GM21576 (cell line): ENCODE measurements around the gene ZFHX2.
"Not testable (repeated sequence)": the region's sequence is repeated elsewhere in the genome, so short reads cannot be mapped to it uniquely, and the experiment has no call there.

Experiments
- ATAC-seq: cut with Tn5 transposase; IDR thresholded peaks from one replicate; pipeline ENCODE4 v1.9.1; 2021; ENCODE audit warnings: mild to moderate bottlenecking, moderate library complexity; ENCODE audit not compliant: unreplicated experiment

Gene ZFHX2

DNA sequence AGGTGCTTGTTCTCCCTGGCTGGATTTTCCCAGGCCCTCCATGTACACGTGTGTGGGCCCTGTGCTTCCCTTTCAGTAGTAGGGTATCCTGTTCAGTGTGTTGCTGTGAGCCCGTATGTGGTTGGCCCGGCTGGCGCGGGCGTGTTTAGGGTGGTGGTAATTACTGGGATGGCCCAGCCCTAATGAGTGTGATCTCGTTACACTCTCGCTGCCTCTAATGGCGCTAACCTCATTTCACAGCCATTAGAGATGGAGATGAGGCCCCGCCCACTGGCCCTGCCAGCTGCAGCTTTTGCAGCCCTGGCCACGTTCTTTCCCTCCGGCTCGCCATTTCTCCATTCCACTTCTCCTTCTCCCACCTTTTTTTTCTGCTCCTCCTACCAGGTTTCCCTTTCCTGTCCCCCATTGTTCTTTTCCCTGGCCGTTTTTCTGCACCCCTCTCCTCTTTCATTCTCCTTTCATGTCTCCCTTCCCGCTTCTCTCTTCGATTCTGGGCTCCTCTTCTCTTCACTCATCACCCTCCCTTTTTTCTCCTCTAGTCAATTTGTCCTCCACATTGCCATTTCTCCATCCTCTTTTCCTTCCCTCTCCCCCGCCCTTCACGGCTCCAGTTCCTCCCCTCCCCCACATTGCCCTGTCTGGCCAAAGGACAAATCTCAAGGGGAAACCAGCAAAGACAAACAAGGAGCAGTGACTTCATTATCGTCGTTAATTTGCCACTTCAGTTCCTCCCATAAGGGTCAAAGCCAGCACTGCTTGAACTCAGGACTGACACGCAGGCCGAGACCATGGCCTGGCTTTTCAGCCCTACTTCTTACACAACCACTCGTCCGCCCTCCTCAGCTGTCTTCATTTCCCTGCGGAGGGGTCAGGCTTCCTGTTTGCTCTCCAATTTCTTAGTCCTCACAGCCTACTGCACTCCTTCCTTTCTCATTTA lies 6.8 kb downstream of the ZFHX2 start:
- ATAC-seq = no peak

DNA sequence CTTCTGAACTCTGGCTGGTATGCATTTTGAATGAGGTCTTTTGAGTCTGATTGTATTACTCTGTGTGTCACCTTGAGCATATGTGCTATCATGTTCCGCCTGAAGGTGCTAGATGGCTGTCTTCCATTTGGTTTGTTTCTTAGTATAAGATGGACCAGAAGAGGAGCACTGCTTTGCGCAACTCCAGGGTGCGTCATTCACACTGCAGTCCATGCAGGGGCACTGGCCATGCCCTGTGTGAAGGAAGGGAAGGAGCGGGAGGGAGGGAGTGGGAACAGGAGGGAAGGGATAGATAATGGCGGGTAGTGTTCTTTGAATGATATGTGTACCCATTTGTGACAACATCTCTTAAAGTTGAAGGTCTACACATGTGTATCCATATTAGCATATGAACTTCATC lies 8.2 kb downstream of the ZFHX2 start:
- ATAC-seq = no peak

DNA sequence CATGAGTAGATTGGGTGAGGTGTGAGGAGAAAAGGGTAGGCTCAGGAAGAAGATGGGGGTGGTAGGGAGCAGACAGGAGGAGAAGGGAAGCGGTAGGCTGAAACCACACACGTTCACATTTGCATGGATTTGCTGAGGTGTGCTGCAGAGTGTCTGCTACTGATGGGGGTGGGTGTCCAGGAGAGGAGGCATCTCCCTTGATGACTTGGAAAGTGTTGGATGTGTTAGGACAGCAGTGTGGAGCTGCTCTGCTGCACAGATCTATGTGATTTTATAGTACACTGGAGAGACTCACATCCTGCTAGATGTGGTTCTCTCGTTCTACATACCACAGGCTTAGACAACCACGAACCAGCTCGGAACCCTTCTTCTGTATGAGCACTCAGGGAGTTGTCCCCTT lies 9.3 kb downstream of the ZFHX2 start:
- no peak for ATAC-seq

DNA sequence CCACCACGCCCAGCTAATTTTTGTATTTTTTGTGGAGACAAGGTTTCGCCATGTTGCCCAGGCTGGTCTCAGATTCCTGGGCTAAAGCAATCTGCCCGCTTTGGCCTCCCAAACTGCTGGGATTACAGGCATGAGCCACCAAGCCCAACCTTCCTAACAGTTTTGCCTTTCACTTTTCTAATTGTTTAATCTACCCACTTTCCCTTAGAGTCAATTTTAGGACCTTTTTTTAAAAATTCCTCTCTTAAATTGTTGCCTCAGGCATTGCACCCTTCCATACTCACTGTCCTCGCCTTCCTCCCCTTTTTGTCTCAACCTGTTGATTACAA lies 11.5 kb downstream of the ZFHX2 start:
- no peak for ATAC-seq

DNA sequence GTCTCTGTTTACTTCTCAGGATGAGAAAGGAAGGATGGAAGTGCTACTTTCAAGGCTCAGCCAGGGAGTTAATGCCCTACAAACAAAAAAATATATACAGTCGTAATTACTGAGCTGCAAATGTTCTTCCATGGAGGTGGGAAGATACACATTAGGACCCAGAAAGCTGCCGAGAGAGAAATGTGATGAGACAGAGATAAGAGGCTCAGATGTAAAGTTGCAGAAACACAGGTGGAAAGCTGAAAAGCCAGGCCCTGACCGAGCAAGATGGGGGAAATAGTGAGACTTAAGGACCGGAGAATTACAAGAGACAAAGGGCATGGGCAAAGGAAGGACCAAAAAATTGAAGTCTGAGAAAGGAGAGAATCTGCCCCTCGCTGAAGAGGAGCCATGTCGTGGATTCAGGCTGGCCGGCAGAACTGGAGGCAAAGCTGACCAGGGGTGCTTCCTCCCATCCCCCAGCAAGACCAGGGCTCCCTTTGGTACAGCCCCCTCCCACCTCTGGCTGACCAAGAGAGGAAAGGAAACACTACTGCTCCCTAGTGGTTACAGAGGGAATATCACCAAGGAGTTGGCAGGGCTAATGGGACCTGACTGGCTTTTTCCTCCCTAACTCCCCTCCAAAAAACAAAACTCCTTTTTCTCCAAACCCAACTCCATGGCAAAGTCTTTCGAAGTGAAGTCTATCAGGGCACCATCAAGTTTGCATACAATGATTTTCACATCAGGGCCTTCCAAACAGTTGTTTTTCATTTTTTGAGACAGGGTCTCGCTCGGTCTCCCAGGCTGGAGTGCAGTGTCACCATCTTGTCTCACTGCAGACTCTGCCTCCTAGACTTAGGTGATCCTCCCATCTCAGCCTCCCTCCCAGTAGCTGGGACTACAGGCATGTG lies 12.1 kb downstream of the ZFHX2 start:
- no peak for ATAC-seq

DNA sequence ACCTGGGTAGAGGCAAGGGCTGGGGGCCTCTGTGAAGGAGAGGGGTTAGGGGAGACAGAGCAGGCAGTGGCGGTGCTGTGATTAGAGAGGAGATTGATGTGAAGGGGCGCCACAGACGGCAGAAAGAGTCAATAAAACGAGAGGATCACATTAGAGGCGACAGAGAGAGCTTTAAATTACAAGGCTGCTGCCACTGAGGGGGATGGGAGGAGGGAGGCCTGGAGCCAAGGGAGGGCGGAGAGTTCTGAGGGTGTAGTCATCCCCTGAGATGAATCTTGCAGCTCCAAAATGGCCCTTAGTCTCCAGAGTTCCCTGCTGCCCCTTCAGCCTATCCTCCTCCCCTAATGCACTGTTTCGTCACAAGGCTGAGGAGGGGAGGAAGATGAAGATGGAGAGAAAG lies 12.8 kb downstream of the ZFHX2 start:
- ATAC-seq = no peak

DNA sequence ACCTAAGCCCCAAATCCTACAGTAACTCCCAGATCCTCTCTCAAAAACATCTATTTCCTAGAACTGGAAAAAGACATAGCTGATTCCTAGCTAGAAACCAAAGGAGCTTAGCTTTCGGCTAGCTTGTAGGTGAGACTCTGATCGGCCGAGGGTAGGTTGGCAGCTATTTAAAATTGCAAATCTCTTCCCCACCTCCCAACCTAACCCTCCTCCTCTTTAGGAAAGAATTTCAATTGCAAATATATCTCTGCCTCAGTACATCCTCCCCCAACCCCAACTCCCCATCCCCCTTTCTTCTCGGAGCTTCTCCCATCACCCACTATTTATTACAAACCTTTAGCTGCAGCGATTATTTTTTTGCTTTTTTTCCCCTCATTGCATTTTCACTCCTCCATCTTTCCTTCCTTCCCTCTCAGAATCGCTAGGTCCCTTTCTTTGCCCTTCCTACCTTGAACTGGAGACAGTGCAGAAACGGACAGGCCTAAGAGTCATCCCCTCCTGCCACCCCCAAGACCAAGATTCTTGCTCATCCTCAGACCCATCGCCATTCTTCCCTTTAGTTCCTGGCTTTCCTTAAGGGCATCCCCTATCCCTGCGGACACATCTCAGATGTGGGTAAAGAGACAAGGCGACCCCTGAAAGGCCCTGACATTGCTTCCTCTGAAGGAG lies 13.4 kb downstream of the ZFHX2 start:
- no peak for ATAC-seq

DNA sequence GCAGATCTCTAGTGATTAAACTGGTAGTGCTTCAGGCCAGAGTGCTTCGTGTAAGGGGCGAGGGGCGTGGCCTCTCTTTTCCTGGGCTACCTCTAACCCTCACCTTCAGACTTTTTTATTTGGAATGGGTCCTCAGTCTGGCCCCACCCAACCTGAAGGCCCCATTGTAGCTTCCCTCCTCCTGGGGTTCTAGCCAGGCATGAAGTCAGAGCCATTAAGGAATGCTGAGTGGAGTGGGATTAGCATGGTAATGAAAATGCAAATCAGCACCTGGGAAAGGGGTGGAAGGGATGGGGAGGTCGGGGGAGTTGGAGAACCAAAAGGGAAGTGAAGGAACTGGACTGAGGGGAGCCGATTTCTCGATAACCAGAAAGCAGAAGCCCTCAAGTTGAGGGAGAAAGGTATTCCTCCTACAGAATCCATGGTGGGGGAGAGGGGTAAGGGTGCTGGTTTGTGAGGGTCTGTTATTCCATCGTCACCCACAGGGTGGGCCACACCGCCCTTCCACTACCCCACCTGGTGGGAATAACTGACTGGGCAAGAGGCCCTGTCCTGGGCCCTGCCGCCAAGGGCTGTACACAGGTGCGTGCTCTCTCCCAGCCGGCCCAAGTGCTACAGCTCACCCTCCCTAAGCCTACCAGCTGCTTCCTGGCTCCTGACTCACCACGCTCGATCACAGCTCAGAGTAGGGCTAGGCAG lies 14.1 kb downstream of the ZFHX2 start:
- ATAC-seq = no peak

DNA sequence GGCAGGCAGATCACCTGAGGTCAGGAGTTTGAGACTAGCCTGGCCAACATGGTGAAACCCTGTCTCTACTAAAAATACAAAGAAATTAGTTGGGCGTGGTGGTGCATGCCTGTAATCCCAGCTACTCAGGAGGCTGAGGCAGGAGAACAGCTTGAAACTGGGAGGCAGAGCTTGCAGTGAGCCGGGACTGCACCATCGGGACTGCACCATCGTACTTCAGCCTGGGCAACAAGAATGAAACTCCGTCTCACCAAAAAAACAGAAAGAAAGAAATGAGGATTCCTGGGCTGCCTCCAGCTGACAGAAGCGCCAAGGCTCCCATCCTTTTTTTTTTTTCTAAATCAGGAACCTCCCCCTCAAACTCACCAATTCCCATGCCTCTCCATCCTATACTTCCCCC lies 14.7 kb downstream of the ZFHX2 start:
- not testable (repeated sequence) for ATAC-seq

DNA sequence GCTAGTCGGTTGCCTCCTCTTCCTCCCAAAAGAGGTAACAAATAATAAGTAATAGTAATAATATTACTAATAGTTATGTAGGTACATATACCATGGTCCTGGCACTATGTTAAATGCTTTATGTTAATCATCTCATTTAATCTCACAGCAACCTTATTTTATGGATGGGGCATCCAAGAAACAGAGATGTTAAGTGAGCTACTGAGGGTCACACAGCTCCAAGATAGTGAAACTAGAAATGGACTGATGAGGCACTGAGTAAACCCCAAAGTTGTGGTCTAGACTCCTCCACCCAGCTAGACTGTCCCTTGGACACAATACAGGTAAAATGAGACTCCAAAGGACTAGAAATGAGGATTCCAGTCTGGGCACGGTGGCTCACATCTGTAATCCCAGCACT lies 15.1 kb downstream of the ZFHX2 start:
- no peak for ATAC-seq

DNA sequence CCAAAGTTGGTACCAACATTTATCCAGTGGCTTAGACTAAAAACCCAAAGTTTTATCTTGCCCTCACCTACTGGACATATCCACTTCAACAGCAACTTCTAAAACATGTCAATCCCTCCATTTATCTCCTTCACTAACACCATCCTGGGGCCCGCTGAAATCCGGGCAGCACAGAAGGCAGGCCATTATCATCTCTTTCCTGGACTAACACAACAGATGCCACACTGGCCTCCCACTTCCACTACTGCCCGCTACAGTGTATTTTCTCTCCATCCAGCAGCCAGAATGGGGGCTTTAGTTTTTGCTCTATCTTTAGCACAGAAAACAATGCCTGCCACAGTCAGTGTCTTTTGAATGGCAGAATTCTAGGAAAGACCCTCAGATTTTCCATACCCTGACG lies 15.6 kb downstream of the ZFHX2 start:
- no peak for ATAC-seq

DNA sequence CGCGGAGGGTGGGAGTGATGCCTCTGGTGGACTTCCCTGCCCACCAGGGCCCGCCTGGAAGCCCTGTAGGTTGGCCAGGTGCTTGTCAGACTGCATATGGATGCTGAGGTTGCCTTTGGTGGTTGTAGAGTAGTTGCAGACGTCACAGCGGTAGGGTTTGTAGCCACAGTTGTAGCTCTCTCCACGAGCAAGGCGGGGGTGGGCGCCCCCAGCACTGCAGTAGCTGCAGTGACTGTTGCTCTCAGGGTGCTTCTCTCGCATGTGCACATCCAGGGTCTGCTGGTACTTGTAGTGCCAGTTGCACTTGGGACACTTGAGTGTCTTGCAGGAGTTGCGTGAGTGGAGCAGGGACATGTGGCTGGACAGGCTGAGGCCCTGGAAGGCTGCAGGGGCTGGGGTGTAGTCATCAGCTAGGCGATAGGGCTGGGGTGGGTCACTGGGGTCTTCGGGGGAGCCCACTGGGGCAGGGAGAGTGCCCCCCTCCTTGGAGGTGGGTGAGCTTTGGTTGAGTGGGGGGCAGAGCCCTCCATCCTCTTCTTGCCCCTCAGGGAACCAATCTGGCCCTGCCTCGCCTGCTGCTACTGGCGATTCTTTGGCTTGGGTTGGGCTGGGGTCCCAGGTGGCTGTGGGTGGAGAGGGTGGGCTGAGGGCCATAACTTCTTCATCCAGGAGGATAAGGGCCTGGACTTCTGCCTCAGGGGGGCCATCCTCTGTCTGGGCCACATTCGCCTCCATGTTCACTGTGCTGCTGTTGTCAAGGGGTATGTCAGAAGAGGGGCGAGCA lies 17.7 kb downstream of the ZFHX2 start:
- no peak for ATAC-seq

DNA sequence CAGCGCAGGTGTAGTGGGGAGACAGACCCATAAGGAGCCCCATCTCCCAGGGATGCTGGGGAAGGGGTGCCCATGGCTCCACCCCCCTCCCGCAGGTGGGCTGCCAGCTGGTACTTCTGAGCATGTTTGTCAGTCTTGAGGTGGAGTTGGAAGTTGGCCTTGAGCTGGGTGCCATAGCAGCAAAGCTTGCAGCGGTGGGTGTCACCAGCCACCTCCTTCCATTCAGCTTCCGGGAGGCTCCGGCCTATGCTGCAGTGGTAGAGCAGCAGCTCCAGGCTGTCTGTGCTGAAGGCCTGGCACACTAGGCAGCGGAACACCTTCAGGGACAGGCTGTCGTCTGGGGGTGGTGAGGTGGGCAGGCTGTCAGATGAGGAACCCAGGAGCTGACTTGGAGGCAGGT lies 18.9 kb downstream of the ZFHX2 start:
- ATAC-seq = no peak

DNA sequence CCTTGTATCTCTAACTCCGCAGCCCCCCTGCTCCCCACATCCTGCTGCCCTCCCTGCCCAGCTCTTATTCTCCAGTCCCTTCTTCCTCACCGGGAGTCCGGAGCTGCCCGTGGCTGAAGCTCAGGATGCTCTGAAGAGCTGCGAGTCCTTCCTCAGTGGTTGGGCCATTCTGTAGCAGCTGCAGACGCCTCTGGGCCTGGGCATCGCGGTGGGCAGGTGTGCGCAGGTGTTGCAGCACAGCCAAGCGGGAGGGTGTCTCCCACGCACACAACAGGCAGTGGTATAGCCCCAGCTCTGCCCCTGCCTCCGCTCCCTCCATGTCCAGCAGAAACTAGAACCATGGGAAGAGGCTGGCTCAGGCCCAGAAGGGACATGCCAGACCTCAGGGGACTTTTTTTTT lies 20.2 kb downstream of the ZFHX2 start:
- no peak for ATAC-seq

DNA sequence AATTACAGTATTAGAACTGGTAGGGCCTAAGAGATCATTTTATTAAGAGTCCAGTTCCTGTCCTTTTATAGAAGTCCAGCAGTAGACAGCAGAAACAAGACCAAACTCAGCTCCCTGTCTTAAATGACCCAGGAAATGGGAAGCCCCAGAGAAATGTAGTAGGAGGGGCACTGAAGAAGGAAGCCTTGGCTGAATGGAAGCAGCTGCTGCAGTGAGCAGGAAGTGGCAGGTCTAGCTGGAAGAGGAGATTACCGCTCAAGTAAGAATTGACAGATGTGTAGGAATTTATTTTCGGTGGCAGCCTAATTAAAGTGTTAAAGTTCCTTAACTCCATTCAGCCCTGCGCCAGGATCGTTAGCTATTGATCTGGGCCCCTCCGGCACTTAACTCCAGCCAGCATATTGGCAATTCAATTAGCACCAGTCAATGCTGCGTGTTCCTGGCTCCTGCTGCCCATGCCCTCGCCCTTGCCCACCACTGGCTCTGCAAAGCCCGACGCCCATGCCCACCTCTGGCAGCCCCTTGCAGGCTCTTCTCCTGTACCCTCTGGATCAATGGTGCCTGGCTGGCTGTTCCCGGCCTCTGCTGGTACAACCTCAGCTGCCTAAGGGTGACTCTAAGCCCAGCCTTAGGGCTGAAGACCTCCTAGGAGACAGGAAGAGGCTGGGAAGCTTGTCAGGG lies 21.1 kb downstream of the ZFHX2 start:
- no peak for ATAC-seq

DNA sequence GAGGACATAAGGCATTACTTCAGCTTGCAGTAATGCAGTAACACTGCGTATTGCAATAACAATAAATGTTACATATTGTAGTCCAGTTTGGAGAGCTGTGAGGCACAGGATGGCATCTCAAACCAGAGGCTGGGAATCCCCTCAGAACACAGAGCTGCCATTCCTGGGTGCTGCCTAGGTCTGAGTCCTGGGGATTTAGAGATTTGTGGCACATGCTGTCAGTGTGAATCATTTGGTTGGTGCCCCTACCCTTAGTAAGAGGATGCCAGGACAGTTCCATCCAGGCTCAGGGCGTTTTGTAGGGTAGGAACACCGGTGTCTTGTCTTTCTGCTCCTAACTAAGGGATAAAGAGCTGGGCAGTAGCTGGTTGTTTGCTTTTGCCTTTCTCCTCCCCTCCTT lies 22.5 kb downstream of the ZFHX2 start:
- no peak for ATAC-seq

DNA sequence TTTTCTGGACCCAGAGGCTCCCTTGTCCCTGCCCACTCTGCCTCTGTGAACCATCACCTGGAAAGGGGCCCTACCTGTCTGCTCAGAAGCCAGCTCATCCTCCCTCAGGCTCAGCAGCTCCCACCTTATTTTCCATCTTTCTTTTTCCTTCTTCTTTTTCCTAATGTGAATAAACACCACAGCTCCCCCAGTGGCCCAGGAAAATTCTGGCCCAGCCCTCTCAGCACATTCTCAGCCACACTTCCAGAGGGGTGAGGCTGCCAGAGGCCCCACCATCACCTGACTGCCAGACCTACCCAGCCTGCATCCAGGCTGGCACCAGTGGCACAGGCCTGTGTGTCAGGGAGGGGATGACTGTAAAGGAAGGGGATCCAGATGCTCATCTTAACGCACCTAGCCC lies 23.0 kb downstream of the ZFHX2 start:
- ATAC-seq = no peak

DNA sequence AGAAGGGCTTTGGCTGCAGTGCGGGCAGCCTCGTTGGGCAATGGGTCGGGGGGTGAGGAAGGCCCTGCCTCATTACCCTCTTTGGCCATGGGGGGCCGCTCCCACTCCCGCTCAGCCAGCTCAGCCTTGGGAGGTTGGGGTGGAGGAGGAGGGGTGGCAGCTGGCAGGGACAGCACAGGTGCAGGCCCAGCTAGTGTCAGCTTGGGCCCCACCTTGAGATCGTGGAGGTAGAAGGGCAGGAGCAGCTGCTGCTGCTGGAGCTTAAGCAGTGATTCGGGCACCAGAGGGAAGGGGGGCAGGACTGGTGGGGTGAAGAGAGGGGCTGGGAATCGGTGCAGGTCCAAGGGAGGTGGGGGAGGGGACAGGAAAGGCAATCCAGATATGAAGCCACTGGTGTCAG lies 26.0 kb downstream of the ZFHX2 start:
- ATAC-seq = no peak

DNA sequence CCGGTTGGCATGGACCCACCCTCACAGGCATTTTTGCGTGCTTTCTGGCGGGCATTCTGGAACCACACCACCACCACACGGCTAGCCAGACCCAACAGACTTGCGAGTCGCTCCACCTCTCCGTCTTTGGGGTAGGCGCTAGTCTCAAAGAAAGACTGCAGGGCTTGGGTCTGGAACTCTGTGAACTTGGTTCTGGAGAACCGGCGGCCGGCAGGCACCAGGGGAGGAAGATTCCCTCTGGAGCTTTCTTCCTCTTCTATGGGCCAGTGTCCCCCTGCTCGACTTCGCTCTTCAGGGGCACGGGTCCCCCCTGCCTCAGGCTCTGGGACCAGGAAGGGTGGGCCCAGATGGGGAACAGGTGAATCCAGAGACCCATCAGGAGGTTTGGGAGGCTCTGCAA lies 26.6 kb downstream of the ZFHX2 start:
- ATAC-seq = no peak
